Endothelial cell of umbilical vein (primary cell): ENCODE results near the gene LEMD3. TPM values are rescaled to one million over a fixed set of nuclear protein-coding genes. Genes with fewer than 3 reads are reported as not detected.

Experiments
- BruUV-seq: library from RNA; stranded (reverse); fragments of 400-500 nt; replicated peaks from 2 replicates; lab custom pipeline; 2021; lab: Mats Ljungman, UMichigan
- CTCF ChIA-PET: fragments of 300-600, 350-600 bp; sonication (Branson Sonifier 250); formaldehyde crosslinking; loops from one replicate; lab custom pipeline; 2021; ENCODE audit warnings: antibody characterized with exemption, inconsistent platforms; lab: Charles Lee
- POLR2A ChIA-PET: fragments of 300-600, 350-600 bp; sonication (Branson Sonifier 250); formaldehyde crosslinking; loops from one replicate; lab custom pipeline; 2021; ENCODE audit warnings: antibody characterized with exemption, inconsistent platforms; lab: Charles Lee
- DNase-seq: peaks from one replicate; pipeline ENCODE4 v3.0.0-alpha.2; 2011; ENCODE audit warnings: low read depth, low spot score
- FAIRE-seq: peaks from 2 replicates; lab custom pipeline; 2011; peaks lifted over from hg19 to GRCh38; lab: Jason Lieb, UNC
- H2AFZ ChIP-seq: 2 replicates; pipeline ENCODE4 v1.6.0; 2012; ENCODE audit warnings: low read depth, low read length, control low read depth, inconsistent platforms
- H3K27ac ChIP-seq: 2 replicates; pipeline ENCODE4 v1.5.1; 2011; ENCODE audit warnings: low read depth, mild to moderate bottlenecking, control low read depth, low read length, moderate library complexity; ENCODE audit not compliant: insufficient read depth
- H3K27me3 ChIP-seq, 2 experiments: 2 replicates each; pipeline versions ENCODE4 v1.6.0 to v1.6.1; 2011; ENCODE audit warnings: low read length in 2 of 2, mixed read lengths in 1 of 2; ENCODE audit not compliant: control insufficient read depth in 2 of 2, insufficient read depth in 2 of 2
- H3K36me3 ChIP-seq, 2 experiments: 2 replicates in 1 of 2; 3 replicates in 1 of 2; pipeline ENCODE4 v1.5.1; 2011; ENCODE audit warnings: low read length in 2 of 2, mild to moderate bottlenecking in 1 of 2, moderate library complexity in 1 of 2; ENCODE audit not compliant: control insufficient read depth in 2 of 2, insufficient read depth in 2 of 2; ENCODE audit errors: extremely low read depth in 1 of 2
- H3K4me1 ChIP-seq: 3 replicates; pipeline ENCODE4 v1.5.1; 2011; ENCODE audit warnings: mild to moderate bottlenecking, low read length; ENCODE audit not compliant: control insufficient read depth, insufficient read depth; ENCODE audit errors: extremely low read depth
- H3K4me2 ChIP-seq: 2 replicates; pipeline ENCODE4 v1.6.1; 2011; ENCODE audit warnings: low read length, control low read depth, mixed read lengths; ENCODE audit not compliant: insufficient read depth
- H3K4me3 ChIP-seq, 3 experiments: fragments of 200-600 bp in 1 of 3; sonication (generic), shearing (Covaris generic) in 1 of 3; replicated peaks in 1 of 3; 2 replicates each; pipeline ENCODE4 v1.5.1; 2011 to 2016; ENCODE audit warnings: control low read depth in 3 of 3, low read length in 3 of 3, mild to moderate bottlenecking in 2 of 3, inconsistent platforms in 1 of 3, low read depth in 1 of 3, moderate library complexity in 1 of 3; ENCODE audit not compliant: insufficient read depth in 1 of 3
- H3K79me2 ChIP-seq: 2 replicates; pipeline ENCODE4 v1.6.0; 2012; ENCODE audit warnings: low read length, inconsistent platforms; ENCODE audit not compliant: control insufficient read depth, insufficient read depth
- H3K9ac ChIP-seq: replicated peaks from 2 replicates; pipeline ENCODE3; 2011; ENCODE audit warnings: low read length, control low read depth; ENCODE audit not compliant: insufficient read depth; ENCODE audit errors: extremely low read depth
- H3K9me1 ChIP-seq: replicated peaks from 3 replicates; pipeline ENCODE4 v1.6.0; 2011; ENCODE audit warnings: mild to moderate bottlenecking, low read length; ENCODE audit not compliant: control insufficient read depth, insufficient read depth; ENCODE audit errors: extremely low read depth
- H3K9me3 ChIP-seq: replicated peaks from 2 replicates; pipeline ENCODE4 v1.5.1; 2012; ENCODE audit warnings: low read length, inconsistent platforms; ENCODE audit not compliant: control insufficient read depth, insufficient read depth
- H4K20me1 ChIP-seq: replicated peaks from 2 replicates; pipeline ENCODE3; 2011; ENCODE audit warnings: mild to moderate bottlenecking, low read length; ENCODE audit not compliant: control insufficient read depth, insufficient read depth; ENCODE audit errors: extremely low read depth
- CTCF ChIP-seq, 2 donors: IDR thresholded peaks; 1 replicate in 1 of 2; 2 replicates in 1 of 2; pipeline ENCODE4 v1.5.1; 2011; ENCODE audit warnings: low read length in 2 of 2, mild to moderate bottlenecking in 2 of 2, moderate library complexity in 2 of 2, control low read depth in 1 of 2, inconsistent platforms in 1 of 2, low read depth in 1 of 2; ENCODE audit not compliant: insufficient read depth in 1 of 2; ENCODE audit errors: extremely low read depth in 1 of 2
- EZH2 ChIP-seq: IDR thresholded peaks from 2 replicates; pipeline ENCODE4 v1.6.1; 2012; ENCODE audit warnings: borderline replicate concordance, low read depth, mild to moderate bottlenecking, moderate library complexity, low read length, inconsistent platforms; ENCODE audit not compliant: severe bottlenecking
- FOS ChIP-seq: IDR thresholded peaks from 2 replicates; pipeline ENCODE4 v1.6.1; 2011; ENCODE audit warnings: mild to moderate bottlenecking, low read length, moderate library complexity, borderline replicate concordance; ENCODE audit not compliant: insufficient read depth
- GATA2 ChIP-seq: IDR thresholded peaks from 2 replicates; pipeline ENCODE4 v1.7.0; 2011; ENCODE audit warnings: low read depth, mild to moderate bottlenecking, moderate library complexity, mixed read lengths, low read length; ENCODE audit not compliant: insufficient read length, insufficient read depth
- JUN ChIP-seq: IDR thresholded peaks from 2 replicates; pipeline ENCODE4 v1.6.1; 2011; ENCODE audit warnings: borderline replicate concordance, low read depth; ENCODE audit not compliant: insufficient read length, insufficient read depth
- MAX ChIP-seq: IDR thresholded peaks from 2 replicates; pipeline ENCODE4 v1.6.1; 2011; ENCODE audit not compliant: insufficient read depth, insufficient read length
- MYC ChIP-seq: IDR thresholded peaks from one replicate; pipeline ENCODE4 v1.6.1; 2011; ENCODE audit warnings: mild to moderate bottlenecking, low read depth, low read length
- POLR2A ChIP-seq: IDR thresholded peaks from 2 replicates; pipeline ENCODE4 v1.6.1; 2012; ENCODE audit warnings: low read depth, mild to moderate bottlenecking, control low read depth, low read length
- POLR2AphosphoS5 ChIP-seq: IDR thresholded peaks from 2 replicates; pipeline ENCODE4 v1.6.1; 2012; ENCODE audit warnings: low read depth, mild to moderate bottlenecking, control low read depth, low read length, moderate library complexity; ENCODE audit not compliant: insufficient read depth
- dilution Hi-C: fragments of 300-500 bp; cut with MboI; formaldehyde crosslinking; loops from one replicate; pipeline ENCODE4 v1.15.0; 2019; ENCODE audit warnings: low sequenced_read_pairs; ENCODE audit not compliant: extremely low pct_ligation_motif_present
- intact Hi-C: fragments of 100-400 bp; cut with micrococcal nuclease; formaldehyde crosslinking; loops from one replicate; pipeline ENCODE4 v1.10.0; 2022
- polyA plus RNA-seq, 4 experiments: library from polyadenylated mRNA; depleted of rRNA in 3 of 4; stranded (reverse) in 3 of 4; unstranded in 1 of 4; fragments of >200 nt; gene quantifications; 2 replicates each; pipeline versions ENCODE4 v1.2.1 to v1.2.3, GENCODE V29; 2011 to 2012; ENCODE audit warnings: missing spikeins in 1 of 4
- total RNA-seq: library from RNA; stranded (reverse); gene quantifications from 2 replicates; pipeline ENCODE4 v1.2.3, GENCODE V29; 2021

Gene LEMD3
- total and polyA plus RNA-seq, 2 donors (not counting 3 experiments of a cell fraction or from before 2014, with no cell fraction given) = 7.4 to 24.2 TPM

GRCh38 chr12:65152012-65152411 is 17.4 kb upstream of the LEMD3 start:
- Histone ChIP-seq H3K27ac (no peak overlapping the region), H3K9me1 (no peaks in the 10 kb centered on the region), H3K9me3 (no peaks in the 10 kb centered on the region), H3K27me3 (peaks cover 0 to 2% of the 10 kb centered on the region in 2 experiments), H3K4me2 (no peak overlapping the region), H4K20me1 (no peaks in the 10 kb centered on the region), H3K36me3 (no peaks in the 10 kb centered on the region), H2AFZ (no peak overlapping the region), H3K4me1 (peaks cover 7% of the 10 kb centered on the region), H3K4me3 (no peak overlapping the region), H3K79me2 (no peaks in the 10 kb centered on the region), H3K9ac (no peak overlapping the region)
- FAIRE-seq = no peak
- no peak for DNase-seq
- ChIA-PET POLR2A (no interaction called here), CTCF (no interaction called here)
- no peak for TF ChIP-seq FOS
- no peak for TF ChIP-seq JUN
- no peak for TF ChIP-seq CTCF (IDR thresholded peaks at IDR 0.05; ENCODE audit: extremely low read depth in 1 of 2, insufficient read depth in 1 of 2, low read depth in 1 of 2, low read length in 2 of 2)
- TF ChIP-seq POLR2AphosphoS5 = no peak
- no peak for TF ChIP-seq GATA2
- no peak for TF ChIP-seq EZH2
- TF ChIP-seq MAX = no peak
- no peak for TF ChIP-seq POLR2A
- no peak for TF ChIP-seq MYC
- dilution Hi-C loops = no loop called here
- no TSS peak for BruUV-seq
- intact Hi-C loops = no loop called here
